Measurements from ENCODE around the gene UNC13D.
"Not testable (repeated sequence)": the region's sequence is repeated elsewhere in the genome, so short reads cannot be mapped to it uniquely, and the experiment has no call there.

UNC13D gene

DNA sequence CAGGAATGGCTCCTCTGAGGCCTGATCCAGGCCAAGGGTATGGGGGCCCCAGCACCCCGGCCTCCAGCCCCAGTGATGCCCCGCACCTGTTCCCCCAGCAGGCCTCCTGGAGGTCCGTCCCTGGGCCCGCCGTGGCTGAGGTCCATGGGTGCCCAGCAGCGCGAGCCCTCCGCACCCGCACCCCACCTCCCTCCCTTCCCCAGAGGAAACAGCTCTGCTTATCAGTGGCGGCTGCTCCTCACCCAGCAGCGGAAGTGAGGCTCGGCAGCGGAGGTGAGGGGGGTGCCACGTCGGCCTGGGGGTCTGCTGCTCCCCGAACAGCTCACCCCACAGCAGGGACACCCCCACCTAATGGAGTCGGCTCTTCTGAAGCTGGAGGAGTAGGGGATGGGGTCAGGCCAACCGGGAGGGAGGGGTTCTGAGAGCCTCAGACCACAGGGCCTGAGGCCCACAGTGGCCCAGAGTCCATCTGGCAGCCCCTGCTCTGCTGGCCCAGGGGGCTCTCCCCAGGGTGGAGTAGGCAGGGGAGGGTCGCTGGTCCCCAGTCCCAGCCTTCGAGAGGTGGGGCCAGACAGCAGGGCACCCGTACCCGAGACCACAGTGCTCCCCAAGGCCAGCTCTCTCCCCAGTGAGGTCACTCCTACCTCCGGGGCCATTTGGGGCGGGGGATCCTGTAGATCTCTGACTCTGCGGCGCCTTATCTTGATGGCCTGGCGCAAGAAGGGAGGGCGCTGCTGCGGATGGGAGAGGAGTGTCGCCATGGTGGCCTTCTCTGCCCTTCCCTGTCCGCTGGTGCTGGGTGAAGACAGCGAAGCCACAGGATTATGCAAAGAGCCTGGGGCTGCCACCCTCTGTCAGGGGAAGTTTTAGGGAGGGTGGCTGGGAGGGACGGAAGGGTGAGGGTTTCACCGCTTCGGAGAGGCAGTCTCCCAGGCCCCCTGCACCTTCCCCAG lies at the start of gene UNC13D:
UNC13D (minus strand) TSS at position 828 of the 953 bp plus-strand sequence; CDS start at position 761, 67 bp downstream.
- DNase-seq = peak; percentile 63 to 73

DNA sequence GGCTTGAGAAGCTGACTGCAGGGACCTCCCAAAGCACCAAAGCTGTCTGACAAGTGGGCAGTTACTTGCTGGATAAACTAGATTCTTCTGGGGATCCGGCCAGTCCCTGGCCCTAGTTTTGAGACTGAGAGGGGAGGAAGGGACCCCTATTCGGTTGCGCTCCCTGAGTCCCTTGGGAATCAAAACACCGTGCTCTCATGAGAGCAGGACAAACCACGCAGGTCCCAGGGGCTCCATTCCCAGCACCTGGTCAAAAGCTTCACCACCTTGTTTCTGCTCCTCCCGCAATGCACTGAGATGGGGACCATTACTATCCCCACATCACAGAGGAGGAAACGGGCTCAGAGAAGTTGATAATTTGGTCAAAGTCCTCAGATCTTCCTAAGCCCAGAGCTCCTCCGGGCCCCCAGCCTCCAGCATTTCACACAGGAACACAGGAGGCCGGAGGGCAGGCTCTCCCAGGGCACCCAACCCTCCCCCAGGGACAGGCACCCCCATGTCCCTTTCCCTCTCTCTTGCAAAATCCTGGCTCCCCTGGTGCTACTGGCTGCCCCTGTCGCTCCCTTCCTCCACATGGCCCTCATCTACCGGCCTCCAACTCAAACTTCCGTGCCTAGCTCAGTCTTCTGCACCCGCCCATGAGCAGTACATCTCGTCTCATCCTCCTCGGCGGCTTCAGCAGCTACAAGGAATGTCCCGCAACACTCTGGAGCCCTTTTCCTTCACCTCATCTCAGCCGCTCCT lies 49.3 kb upstream of the UNC13D start:
- DNase-seq = no peak

GRCh38 chr17:75892556-75893224 lies 48.5 kb upstream of the UNC13D start:
- no peak for DNase-seq

DNA sequence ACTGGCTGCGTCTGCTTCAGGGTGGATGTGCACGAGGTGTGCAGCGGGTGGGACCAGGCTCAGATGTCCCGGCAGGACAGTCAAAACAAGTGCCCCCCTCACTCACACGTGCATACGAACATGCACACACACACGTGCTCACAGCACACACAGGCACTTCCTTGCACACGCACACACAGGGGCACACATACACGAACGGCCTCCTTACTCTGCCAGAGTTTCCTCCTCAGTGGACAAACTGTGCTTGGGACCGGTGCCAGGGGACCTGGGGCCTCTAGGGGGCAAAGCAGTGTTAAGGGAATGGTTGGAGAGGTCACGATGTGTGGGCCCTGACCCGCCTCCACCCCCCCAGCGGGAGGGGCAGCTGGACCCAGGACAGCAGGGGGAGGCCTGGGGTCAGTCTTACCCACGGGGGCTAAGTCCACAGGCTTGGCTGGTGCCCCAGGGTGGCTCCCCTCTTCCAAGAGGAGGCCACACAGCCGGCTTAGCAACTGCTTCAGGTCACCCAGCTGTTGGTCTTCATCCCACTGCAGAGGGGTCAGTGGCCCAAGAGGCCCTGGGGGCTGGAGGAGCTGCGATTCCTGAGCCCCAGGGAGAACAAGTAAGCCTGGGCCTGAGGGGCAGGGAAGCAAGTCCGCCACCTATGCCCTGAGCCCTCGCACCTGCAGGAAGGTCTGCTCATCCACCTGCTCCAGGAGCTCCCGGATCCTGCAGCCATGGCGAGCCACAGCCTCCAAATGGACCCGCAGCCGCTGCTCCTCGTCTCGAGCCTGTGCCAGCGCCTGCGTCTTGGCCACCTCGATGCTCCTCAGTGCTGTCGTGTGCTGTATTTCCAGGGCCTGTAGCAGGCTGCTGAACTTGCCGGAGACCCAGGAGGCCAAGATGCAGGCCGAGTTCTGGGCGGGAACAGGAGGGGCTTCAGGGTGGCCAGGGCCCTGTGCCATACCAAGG lies 47.7 kb upstream of the UNC13D start:
- DNase-seq = no peak

- DNase-seq = no peak
These were observed 46.9 kb upstream of the UNC13D start for GRCh38 chr17:75891022-75891604.

GRCh38 chr17:75889454-75889853 lies 45.2 kb upstream of the UNC13D start:
- DNase-seq = no peak

DNA sequence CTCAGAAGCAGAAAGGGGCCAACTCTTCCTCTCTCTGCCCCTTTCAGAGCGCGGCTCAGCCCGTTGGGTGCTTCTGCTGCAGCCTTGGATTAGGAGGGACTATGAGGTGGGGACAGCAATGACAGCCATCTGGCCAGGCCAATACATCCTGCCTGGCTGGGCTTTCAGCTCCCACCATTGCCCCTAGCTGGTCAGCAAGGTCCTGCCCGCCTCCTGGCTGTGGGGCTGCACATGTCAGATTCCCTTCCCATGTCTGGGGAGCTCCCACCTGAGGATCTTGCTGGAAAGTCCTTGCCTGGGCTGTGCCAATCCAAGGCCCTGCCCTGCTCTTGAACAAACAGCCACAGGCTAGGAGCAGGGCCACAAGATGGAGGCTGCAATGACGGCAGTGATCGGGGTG lies 44.3 kb upstream of the UNC13D start:
- DNase-seq = no peak

- DNase-seq = not testable (repeated sequence)
These were observed 41.7 kb upstream of the UNC13D start for GRCh38 chr17:75885860-75886259.

GRCh38 chr17:75885431-75885830 lies 41.2 kb upstream of the UNC13D start:
- no peak for DNase-seq

DNA sequence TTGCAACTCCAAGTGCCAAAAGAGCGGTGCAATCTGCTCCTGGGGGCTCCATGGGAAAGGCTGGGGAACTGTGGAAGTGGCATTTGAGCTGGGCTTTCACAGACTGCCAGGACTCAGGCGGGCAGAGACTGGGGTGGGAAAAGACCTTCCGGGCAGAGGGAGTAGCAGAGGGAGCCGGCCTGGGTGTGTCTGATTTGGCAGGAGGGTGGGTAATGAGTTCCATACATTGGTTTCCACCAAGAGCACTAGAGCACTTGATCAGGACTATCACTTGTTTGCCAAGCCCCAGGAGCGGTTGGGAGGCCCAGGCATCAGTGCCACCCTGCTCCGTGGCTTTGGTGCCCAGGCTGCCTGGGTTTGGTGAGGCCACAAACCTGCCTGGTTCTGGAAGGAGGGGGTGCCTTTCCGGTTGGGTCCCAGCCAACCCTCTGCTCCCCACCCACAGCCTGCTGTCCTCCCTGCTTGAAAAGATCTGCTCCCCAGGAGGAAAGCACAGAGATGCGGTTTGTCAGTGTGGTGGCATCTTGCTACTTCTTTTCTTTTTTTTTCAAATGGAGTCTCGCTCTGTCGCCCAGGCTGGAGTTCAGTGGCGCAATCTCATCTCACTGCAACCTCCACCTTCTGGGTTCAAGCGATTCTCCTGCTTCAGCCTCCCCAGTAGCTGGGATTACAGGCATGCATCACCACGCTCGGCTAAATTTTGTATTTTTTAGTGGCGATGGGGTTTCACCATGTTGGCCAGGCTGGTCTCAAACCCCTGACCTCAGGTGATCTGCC lies 37.7 kb upstream of the UNC13D start:
- peak in 1 of 2 donors; percentile 34 for DNase-seq

- no peak for DNase-seq
These were observed 36.1 kb upstream of the UNC13D start for GRCh38 chr17:75880266-75880665.

DNA sequence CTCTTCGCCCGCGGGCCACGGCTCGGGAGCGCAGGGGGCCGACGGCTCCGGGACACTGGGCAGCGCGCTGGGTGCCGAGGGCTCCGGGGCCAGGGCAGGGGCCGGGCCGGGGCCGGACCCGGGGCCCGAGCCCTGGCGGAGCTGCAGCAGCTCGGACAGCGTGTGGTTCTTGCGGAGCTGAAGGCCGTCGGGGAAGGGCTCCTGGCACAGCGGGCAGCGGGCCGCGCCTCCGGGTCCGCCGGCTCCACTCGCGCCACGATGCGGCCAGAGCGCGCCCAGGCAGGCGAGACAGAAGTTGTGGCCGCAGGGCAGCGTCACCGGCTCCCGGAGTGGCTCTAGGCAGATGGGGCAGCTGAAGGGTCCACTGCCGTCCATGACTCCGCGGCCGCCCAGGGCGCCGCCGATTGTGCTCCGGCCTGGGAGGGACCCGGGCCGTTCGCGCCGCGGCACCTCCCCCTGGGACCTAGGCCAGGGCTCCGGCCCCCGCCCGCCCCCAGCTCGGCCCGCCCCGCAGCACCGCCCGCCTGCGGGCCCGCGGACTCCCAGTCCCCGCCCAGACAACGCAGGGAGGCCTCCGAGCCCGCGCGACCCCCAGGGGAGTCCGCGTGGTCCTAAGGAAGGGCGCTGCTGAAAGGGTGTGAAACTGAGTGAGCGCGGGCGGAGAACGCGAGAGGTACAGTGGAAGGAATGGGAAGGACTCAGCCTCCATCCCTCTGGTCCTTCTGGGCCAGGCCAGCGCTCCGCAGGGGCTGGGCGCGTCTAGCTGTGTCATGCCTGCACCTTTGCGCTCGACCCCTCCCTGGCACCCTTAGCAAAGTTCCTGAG lies 34.2 kb upstream of the UNC13D start, which contains the start of gene TRIM47:
TRIM47 (minus strand) TSS at position 408 of the 825 bp plus-strand sequence; CDS start at position 375, 33 bp downstream.
- no peak for DNase-seq

DNA sequence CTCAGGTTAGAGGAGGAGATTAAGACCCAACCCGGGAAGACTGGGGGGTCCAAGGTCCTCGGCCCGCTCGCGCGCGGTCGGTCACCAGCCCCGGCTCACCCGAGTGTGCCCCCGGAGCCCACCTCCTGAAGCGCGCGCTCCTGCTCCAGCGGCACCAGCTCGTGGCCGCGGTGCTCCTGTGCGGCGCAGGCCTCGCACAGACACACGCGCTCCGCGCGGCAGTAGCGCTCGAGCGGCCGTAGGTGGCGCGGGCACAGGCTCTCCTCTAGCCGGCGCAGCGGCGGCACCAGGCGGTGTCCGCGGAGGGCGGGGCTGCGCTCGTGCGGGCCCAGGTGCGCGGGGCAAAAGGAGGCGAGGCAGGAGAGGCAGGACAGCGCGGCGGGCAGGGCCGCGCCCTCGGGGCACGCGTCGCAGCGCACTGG lies 33.6 kb upstream of the UNC13D start:
- DNase-seq = peak; percentile 72 to 74

DNA sequence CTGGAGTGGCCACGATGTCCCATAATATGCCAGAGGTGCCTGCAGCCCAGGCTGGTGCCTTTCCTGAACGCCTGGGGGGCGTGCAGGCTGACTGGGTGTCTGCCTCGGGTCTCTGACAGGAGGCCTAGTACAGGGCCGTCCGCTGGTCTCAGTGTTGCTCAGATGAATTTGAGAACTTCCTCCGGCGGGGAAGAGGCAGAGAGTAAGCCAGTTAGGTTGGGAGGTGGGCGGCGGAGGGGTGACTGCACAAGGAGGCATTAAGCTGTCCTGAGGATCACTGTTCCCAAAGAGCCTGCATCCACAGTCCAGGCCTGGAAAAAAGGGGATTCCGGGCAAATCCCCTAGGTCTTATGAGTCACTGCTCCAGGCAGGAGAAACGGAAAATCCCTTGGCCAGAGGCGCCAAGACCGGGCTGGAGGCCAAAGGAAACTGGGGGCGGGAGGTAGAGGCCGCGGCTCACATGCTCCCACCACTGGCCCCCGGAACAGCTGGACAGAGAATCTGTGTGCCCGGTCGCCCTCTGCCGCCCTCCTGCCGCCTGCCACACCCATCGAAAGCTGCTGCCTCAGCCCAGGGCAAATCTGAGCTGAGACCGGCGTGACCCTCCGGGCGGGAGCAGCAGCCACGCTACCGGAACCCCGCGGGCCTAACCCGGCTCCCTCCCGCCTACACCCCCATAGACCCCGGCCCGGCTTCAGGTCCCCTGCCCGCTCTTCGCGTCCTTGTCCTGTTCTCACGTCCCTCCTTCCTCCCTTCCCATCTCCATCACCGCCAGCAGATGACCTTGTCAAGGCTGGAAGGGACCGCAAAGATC lies 32.9 kb upstream of the UNC13D start:
- no peak for DNase-seq

DNA sequence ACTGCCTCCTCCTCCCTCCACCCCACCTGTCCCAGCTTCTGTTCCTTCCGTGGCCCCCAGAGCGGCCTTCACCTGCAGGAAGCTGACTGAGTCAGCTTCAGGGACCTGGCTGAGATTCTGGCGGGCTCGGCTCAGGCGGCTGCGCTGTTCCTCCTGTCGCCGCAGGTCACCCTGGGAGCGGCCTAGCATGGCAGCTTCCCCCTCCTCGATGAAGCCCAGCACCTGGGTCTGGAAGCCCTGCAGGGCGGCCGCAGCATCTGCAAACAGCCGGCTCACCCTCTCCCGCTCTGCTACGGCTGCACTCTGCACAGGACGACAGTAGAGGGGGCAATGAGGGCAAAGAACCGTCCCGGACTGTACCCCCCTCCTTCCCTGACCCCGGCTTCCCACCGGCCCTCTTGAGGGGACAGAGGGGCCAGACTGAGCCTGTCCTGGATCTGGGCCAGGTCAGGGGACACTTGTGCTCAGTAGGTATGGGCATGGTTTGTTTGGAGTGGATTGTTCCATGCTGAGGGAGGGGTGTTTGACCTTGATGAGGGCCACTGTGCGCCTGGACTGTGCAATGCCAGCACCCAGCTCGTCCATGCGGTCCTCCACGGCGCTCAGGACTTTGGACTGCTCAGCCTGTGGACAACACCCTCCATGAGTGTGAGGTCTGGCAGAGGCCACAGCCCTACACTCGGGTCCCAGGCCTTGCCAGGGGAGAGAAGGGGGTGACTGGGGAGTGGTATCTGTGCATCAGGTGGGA lies 32.2 kb upstream of the UNC13D start:
- DNase-seq = peak; percentile 69 to 78

- no peak for DNase-seq
These were observed 31.7 kb upstream of the UNC13D start for GRCh38 chr17:75875940-75876189.

- no peak for DNase-seq
These were observed 31.2 kb upstream of the UNC13D start for GRCh38 chr17:75875182-75875939.

Measured in CD4-positive, alpha-beta T cell treated with Interleukin-4 for 1 hour (primary cell).